ENCODE results near the gene C2orf81.
"Not testable (repeated sequence)": the region's sequence is repeated elsewhere in the genome, so short reads cannot be mapped to it uniquely, and the experiment has no call there.

C2orf81 gene

DNA sequence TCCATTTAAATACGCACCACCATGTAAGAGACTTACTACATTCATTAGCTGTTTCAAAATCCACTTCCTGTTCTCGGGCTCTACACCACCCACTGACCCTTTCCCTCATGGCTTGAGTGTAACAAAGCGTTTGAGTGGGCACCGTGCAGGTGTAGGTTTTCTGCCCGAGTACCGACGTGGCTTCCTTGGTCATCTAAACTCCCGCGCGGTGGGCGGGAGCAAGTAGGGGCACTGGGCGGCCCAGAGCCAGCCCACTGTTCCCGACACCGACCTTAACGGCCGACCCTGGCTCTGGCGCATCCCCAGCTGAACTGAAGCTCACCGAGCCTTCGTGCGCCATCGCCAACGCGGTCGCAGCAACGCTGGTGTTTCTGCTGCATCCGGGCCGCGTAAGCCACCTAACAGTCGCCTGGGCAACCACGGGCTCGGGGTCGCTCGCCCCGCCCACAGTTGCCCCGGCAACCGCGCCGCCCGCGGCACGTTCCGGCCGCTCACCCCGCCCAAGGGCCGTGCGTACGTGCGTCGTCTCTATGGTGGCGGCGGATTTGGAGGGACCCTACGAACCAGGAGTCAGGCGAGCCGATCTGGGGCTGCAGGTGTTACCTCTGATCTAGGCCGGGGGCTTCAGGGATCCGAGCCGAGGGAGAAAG lies at the start of gene C2orf81, which contains the start of gene WDR54:
TSS of gene C2orf81 (minus strand) at position 399 of the 650 bp plus-strand sequence. CDS start at position 340, 59 bp downstream.
TSS of gene WDR54 (plus strand) at position 510 of the 650 bp plus-strand sequence. CDS start 424 bp downstream, outside the sequence.
- DNase-seq = peak; percentile 91

- DNase-seq = not testable (repeated sequence)
Measured at GRCh38 chr2:74470742-74471141, 49.3 kb upstream of the C2orf81 start.

DNA sequence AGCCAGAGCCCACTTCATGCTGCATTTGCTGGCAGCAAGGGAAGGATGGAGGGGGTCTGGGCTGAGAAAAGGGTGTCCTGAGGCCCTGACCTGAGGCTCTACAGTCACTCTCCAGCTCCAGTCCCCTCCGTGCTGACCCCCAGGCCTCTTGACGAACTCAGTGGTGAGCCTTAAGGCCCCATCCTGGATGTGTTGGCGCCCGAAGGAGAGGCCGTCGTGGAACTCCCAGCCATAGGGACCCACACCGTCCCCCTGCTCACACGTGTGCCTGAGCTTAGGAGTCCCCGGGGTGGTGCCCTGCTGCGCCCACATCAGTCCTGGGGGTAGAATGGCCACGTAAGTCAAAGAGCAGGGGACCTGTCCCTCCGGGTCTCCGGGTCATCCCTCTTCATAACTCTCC lies 43.0 kb upstream of the C2orf81 start:
- DNase-seq = no peak

GRCh38 chr2:74462786-74463105 lies 41.3 kb upstream of the C2orf81 start:
- no peak for DNase-seq

GRCh38 chr2:74462054-74462785 lies 40.8 kb upstream of the C2orf81 start:
- no peak for DNase-seq

- DNase-seq = no peak
Measured at GRCh38 chr2:74461187-74462053, 40.0 kb upstream of the C2orf81 start.

- DNase-seq = not testable (repeated sequence)
Measured at GRCh38 chr2:74460187-74460586, 38.8 kb upstream of the C2orf81 start.

DNA sequence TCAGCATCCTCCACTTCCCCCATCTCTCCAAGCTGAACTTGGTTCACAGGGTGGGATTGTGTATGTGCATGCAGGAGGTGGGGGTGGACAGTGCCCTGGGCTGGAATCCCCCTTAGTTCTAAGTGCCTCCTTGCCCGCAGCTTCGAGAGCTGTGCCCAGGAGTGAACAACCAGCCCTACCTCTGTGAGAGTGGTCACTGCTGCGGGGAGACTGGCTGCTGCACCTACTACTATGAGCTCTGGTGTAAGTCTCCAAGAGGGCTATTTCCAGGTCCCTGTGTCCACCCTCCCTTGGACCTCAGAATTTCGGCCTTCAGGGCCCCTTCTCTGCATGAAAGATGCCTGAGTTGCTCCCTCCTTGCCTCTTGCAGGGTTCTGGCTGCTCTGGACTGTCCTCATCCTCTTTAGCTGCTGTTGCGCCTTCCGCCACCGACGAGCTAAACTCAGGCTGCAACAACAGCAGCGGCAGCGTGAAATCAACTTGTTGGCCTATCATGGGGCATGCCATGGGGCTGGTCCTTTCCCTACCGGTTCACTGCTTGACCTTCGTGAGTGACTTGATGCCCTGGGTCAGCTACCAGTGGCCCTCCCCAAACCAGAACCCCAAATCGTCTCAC lies 38.2 kb upstream of the C2orf81 start:
- DNase-seq = not testable (repeated sequence)

DNA sequence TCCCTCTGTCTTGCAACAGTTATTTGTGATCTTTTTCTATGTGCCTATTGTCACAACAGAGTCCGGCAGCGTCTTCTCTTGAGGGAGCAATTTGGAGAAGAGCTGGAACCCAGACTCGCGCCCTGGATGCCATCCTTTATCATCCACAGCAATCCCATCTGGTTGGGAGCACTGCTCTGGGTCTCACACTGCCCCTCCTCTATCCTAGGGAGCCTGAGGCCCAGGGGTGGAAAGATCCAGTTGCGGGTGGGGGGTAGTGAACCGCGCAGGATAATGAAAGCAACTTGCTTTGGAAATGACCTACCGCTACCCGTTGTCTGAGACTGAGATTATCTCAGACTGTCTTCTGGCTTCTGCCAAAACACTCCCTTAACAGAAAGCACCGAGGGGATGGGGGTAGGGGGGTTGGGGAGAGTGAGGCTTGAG lies 37.5 kb upstream of the C2orf81 start:
- DNase-seq = no peak

- peak; percentile 100 for DNase-seq
Measured at GRCh38 chr2:74458132-74458937, 36.9 kb upstream of the C2orf81 start, which contains the start of gene WBP1. Gene WBP1, plus strand, starts transcription at chr2:74458438. Its CDS starts 165 bp downstream, at chr2:74458603.

GRCh38 chr2:74457549-74458131 lies 36.2 kb upstream of the C2orf81 start:
- peak; percentile 81 for DNase-seq

GRCh38 chr2:74457129-74457548 lies 35.7 kb upstream of the C2orf81 start:
- DNase-seq = no peak

- peak; percentile 97 for DNase-seq
Measured at GRCh38 chr2:74454654-74455511, 33.5 kb upstream of the C2orf81 start, which contains the start of gene INO80B. Gene INO80B, plus strand, starts transcription at chr2:74455087. Its CDS starts 30 bp downstream, at chr2:74455117.

DNA sequence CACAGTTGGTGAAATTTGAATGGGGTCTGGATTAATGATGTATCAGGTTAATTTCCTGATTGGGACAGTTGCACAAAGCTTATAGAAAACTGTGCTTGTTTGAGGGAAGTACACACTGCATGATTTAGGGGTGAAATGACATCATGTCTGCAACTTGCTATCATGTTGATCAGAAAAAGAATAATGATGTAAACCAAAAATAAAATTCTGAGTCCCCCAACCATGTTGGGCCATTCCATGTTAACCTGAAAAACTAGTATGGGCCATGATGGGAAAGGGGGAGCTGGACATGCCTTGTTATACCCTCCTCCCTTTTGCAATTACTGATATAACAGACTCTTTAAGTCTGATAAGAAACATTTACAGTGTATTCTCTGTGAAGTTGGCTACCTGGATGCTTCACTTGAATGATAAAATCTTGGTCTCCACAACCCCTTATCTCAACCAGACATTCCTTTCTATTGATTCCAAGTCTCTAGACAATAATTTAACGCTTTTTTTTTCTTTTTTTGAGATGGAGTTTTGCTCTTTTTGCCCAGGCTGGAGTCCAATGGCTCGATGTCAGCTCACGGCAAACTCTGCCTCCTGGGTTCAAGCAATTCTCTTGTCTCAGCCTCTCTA lies 29.3 kb upstream of the C2orf81 start:
- no peak for DNase-seq

DNA sequence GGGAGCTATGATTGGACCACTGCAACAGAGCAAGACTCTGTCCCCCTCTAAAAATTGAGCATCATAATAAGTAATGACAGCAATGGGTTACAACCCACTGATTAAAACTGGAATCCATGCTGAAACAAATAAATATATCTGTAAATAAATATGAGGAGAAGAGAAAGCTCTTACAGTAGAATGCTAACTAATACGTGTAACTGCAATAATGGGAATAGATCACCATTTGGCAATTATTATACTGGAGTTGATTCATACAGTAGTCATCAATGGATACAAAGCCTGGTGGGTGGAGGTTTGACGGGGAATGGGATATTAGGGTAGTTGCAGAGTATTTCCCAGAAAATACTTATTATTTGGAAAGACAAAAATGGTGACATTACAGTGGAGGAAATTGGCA lies 27.4 kb upstream of the C2orf81 start:
- DNase-seq = no peak

DNA sequence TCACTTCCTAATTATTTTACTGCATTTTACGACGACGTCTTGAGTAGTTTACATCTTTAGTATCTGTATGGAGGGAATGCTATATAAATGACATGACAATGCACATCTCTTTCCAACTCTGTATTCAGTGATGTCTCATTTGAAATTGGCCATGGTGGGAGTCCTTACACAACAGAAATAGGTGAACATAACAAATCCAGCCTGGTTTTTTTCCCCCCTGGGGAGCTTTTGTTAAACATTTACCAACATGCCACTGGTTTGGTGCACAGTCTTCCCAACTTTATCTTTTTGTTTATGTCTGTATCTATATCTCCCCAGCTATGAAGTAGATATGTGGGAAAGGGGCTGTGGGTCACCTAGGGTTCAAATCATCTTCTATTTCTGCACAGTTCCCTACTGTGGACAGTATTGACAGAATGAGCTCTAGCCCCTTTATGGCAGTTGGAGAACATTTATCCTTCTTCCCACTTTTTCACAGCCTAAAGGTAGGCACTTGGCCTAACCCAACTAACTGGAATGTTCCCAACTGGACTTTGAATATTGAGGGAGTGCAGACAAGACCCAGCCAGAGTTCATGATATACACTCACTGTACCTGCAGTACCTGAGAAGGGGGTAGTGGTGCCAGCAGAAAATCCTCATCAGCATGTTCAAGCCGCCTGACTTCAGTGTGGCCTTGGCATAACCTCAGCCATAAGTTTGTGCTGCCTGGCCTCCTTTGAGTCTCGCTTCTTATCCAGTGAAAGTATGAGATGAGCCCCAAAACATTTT lies 26.0 kb upstream of the C2orf81 start:
- no peak for DNase-seq

DNA sequence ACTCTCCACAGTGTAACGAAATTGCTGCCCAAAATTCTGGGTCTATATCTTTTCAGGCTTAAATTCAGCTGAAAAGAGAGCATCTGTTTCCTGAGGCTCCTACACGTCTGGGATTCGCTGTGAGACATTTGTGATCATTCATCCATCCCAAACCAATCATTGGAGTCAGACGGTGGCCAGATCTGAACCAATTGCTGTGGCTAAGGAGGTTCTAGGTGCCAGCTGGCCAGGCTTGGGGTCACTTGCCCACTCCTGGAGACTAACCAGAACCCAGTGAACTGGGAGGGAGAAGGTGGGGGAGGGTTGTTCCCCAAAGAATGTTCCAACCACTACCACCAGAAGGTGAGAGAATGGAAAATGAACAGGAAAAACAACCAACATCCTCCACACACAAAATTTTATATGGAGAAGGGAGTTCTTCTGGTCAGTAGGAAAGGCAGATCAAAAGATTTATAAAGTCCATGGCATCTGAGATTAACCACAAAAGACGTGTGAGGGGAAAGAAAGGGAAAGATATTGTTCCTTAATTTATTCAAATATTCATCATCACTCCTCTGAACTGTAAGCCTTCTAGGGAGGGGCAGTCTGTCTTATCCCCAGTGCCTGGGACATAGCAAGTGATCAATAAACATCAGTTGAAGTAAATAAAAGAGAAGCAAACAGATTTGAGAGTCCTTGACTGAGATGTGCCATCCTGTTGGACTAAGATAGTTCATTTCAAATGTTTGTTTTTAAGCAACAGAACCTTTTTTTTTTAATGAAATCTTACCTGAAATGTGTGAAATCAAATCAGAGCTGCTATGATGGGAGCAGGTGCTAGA lies 23.3 kb upstream of the C2orf81 start:
- peak; percentile 23 for DNase-seq

Measured in femur (tissue), 1 donor.